ENCODE measurements around the gene PRKAA2.

The PRKAA2 gene

GRCh38 chr1:56654126-56654923, 9.2 kb downstream of the PRKAA2 start:
- DNase-seq (ENCODE audit: low read depth in 2 of 2) = no peak

- DNase-seq (ENCODE audit: low read depth in 2 of 2) = no peak
Observed at GRCh38 chr1:56655991-56656613, 11.0 kb downstream of the PRKAA2 start.

- DNase-seq (ENCODE audit: low read depth in 2 of 2) = no peak
Observed at GRCh38 chr1:56658254-56658653, 13.1 kb downstream of the PRKAA2 start.

GRCh38 chr1:56660293-56660692, 15.2 kb downstream of the PRKAA2 start:
- no peak for DNase-seq (ENCODE audit: low read depth in 2 of 2)

- DNase-seq (ENCODE audit: low read depth in 2 of 2) = no peak
Observed at GRCh38 chr1:56663846-56664245, 18.7 kb downstream of the PRKAA2 start.

- DNase-seq (ENCODE audit: low read depth in 2 of 2) = no peak
Observed at GRCh38 chr1:56665384-56665783, 20.3 kb downstream of the PRKAA2 start.

GRCh38 chr1:56666112-56666608, 21.0 kb downstream of the PRKAA2 start:
- no peak for DNase-seq (ENCODE audit: low read depth in 2 of 2)

- no peak for DNase-seq (ENCODE audit: low read depth in 2 of 2)
Observed at GRCh38 chr1:56670350-56670749, 25.2 kb downstream of the PRKAA2 start.

- DNase-seq (ENCODE audit: low read depth in 2 of 2) = no peak
Observed at GRCh38 chr1:56671085-56671484, 26.0 kb downstream of the PRKAA2 start.

GRCh38 chr1:56671542-56671941, 26.4 kb downstream of the PRKAA2 start:
- no peak for DNase-seq (ENCODE audit: low read depth in 2 of 2)

- no peak for DNase-seq (ENCODE audit: low read depth in 2 of 2)
Observed at GRCh38 chr1:56672579-56672978, 27.5 kb downstream of the PRKAA2 start.

GRCh38 chr1:56675763-56676162, 30.6 kb downstream of the PRKAA2 start:
- no peak for DNase-seq (ENCODE audit: low read depth in 2 of 2)

- DNase-seq (ENCODE audit: low read depth in 2 of 2) = no peak
Observed at GRCh38 chr1:56676571-56677035, 31.5 kb downstream of the PRKAA2 start.

GRCh38 chr1:56683569-56683968, 38.5 kb downstream of the PRKAA2 start:
- no peak for DNase-seq (ENCODE audit: low read depth in 2 of 2)

- no peak for DNase-seq (ENCODE audit: low read depth in 2 of 2)
Observed at GRCh38 chr1:56686169-56686568, 41.1 kb downstream of the PRKAA2 start.

GRCh38 chr1:56688522-56689026, 43.5 kb downstream of the PRKAA2 start:
- DNase-seq (ENCODE audit: low read depth in 2 of 2) = no peak

GRCh38 chr1:56696663-56697062, 51.5 kb downstream of the PRKAA2 start:
- no peak for DNase-seq (ENCODE audit: low read depth in 2 of 2)

GRCh38 chr1:56703747-56704146, 58.6 kb downstream of the PRKAA2 start:
- DNase-seq (ENCODE audit: low read depth in 2 of 2) = no peak

GRCh38 chr1:56707379-56707778, 62.3 kb downstream of the PRKAA2 start:
- no peak for DNase-seq (ENCODE audit: low read depth in 2 of 2)

GRCh38 chr1:56709269-56709880, 64.3 kb downstream of the PRKAA2 start:
- DNase-seq (ENCODE audit: low read depth in 2 of 2) = no peak

GRCh38 chr1:56709995-56710394, 64.9 kb downstream of the PRKAA2 start:
- no peak for DNase-seq (ENCODE audit: low read depth in 2 of 2)

- DNase-seq (ENCODE audit: low read depth in 2 of 2) = no peak
Observed at GRCh38 chr1:56710646-56711045, 65.5 kb downstream of the PRKAA2 start.
